Measurements from ENCODE around the gene CDK19.

DNA sequence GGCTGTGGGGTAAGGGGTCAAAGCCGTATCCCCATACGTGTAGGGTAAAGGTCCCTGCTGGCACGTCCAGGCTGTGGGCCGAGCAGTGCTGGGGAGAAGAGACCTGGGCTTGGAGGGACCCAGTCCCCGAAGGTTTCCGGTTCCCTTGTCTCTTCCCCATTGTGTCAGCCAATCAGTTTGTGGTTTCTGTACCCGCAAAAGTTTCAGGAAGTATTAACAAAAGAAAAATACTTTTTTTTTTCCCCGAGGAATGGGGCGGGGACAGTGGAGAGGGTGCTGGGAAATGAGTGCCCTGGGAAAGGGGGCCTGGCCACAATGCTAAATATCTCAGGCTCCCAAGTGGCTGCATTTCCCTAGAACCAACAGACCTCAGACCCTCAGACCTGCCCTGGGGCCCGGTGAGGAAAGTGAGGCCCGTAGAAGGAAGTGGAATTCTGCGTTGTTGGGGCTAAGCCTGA is 44.1 kb upstream of the CDK19 start:
- TF ChIP-seq MYC (IDR thresholded peaks at IDR 0.05; ENCODE audit: low read depth, low read length) (no peak), POLR2A (IDR thresholded peaks at IDR 0.05; ENCODE audit: extremely low read depth, insufficient read length) (peak; percentile 42)
- TF ChIP-seq, protein P1, sequence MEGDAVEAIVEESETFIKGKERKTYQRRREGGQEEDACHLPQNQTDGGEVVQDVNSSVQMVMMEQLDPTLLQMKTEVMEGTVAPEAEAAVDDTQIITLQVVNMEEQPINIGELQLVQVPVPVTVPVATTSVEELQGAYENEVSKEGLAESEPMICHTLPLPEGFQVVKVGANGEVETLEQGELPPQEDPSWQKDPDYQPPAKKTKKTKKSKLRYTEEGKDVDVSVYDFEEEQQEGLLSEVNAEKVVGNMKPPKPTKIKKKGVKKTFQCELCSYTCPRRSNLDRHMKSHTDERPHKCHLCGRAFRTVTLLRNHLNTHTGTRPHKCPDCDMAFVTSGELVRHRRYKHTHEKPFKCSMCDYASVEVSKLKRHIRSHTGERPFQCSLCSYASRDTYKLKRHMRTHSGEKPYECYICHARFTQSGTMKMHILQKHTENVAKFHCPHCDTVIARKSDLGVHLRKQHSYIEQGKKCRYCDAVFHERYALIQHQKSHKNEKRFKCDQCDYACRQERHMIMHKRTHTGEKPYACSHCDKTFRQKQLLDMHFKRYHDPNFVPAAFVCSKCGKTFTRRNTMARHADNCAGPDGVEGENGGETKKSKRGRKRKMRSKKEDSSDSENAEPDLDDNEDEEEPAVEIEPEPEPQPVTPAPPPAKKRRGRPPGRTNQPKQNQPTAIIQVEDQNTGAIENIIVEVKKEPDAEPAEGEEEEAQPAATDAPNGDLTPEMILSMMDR (IDR thresholded peaks at IDR 0.05; ENCODE audit: low read depth, low read length) = no peak
- TF ChIP-seq, protein P2, sequence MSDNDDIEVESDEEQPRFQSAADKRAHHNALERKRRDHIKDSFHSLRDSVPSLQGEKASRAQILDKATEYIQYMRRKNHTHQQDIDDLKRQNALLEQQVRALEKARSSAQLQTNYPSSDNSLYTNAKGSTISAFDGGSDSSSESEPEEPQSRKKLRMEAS (IDR thresholded peaks at IDR 0.05; ENCODE audit: low read depth, low read length) = no peak

Measured in NB4 (cell line).